Kidney epithelial cell (primary cell): ENCODE results near the gene CELSR2. TPM values are rescaled to one million over a fixed set of nuclear protein-coding genes. Genes with fewer than 3 reads are reported as not detected.

ENCODE experiments used
- DNase-seq: peaks from one replicate; pipeline ENCODE4 v3.0.0-alpha.2; 2010; ENCODE audit warnings: low read depth
- H3K27me3 ChIP-seq: 2 replicates; pipeline ENCODE4 v1.6.0; 2011; ENCODE audit warnings: low read length; ENCODE audit not compliant: control insufficient read depth, insufficient read depth
- H3K36me3 ChIP-seq: 2 replicates; pipeline ENCODE4 v1.5.1; 2011; ENCODE audit warnings: low read length; ENCODE audit not compliant: control insufficient read depth, insufficient read depth
- H3K4me3 ChIP-seq: 2 replicates; pipeline ENCODE4 v1.5.1; 2011; ENCODE audit warnings: low read depth, mild to moderate bottlenecking, control low read depth, low read length
- total RNA-seq: library from RNA; depleted of rRNA; stranded (reverse); fragments of >200 nt; gene quantifications from 2 replicates; pipeline ENCODE4 v1.2.3, GENCODE V29; 2015
- TF ChIP-seq, protein P1 (sequence below): IDR thresholded peaks from 2 replicates; pipeline ENCODE4 v1.5.1; 2011; ENCODE audit warnings: mild to moderate bottlenecking, moderate library complexity, low read length, control low read depth, inconsistent platforms; ENCODE audit not compliant: insufficient read depth, poor library complexity, severe bottlenecking

Gene CELSR2
- total RNA-seq, 1 donor from 2014 or later = 18.1 TPM

DNA sequence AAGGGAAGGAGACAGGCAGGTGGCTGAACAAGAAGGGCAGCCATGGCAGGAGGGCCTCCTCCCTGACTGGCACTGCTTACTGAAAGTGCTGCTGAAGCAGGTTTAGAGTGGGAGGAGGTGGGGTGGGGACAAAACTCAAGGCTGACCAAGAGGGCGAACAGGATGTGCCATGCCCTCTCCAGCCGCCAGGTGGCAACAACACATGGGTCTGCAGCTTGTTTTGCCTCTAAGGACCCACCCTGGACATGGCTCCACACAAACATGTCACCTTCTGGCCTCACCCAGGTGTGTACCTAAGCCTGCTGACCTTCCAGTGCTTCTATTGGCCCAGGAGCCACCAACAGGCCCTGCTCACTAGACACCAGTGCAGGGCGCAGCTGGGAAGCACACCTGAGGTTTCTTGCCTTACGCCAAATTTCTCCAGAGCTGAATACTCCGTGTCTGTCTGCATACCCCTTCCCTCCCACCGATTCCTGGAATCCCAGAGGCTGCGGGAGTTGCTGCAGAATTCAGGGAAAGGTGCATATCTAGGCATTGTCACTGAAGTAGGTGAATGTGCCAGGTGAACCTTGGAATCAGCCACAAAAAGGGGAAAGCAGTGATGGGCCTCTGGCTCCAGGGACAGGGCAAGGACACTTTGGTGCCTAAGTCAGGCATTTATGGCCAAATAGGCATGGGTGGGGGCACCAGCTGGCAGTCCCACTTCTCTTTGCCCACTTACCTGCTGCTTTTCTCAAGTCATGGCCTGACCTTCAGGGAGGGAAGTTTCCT is 28.3 kb downstream of the CELSR2 start:
- TF ChIP-seq, protein P1, sequence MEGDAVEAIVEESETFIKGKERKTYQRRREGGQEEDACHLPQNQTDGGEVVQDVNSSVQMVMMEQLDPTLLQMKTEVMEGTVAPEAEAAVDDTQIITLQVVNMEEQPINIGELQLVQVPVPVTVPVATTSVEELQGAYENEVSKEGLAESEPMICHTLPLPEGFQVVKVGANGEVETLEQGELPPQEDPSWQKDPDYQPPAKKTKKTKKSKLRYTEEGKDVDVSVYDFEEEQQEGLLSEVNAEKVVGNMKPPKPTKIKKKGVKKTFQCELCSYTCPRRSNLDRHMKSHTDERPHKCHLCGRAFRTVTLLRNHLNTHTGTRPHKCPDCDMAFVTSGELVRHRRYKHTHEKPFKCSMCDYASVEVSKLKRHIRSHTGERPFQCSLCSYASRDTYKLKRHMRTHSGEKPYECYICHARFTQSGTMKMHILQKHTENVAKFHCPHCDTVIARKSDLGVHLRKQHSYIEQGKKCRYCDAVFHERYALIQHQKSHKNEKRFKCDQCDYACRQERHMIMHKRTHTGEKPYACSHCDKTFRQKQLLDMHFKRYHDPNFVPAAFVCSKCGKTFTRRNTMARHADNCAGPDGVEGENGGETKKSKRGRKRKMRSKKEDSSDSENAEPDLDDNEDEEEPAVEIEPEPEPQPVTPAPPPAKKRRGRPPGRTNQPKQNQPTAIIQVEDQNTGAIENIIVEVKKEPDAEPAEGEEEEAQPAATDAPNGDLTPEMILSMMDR = peak; percentile 80
- DNase-seq = no peak

DNA sequence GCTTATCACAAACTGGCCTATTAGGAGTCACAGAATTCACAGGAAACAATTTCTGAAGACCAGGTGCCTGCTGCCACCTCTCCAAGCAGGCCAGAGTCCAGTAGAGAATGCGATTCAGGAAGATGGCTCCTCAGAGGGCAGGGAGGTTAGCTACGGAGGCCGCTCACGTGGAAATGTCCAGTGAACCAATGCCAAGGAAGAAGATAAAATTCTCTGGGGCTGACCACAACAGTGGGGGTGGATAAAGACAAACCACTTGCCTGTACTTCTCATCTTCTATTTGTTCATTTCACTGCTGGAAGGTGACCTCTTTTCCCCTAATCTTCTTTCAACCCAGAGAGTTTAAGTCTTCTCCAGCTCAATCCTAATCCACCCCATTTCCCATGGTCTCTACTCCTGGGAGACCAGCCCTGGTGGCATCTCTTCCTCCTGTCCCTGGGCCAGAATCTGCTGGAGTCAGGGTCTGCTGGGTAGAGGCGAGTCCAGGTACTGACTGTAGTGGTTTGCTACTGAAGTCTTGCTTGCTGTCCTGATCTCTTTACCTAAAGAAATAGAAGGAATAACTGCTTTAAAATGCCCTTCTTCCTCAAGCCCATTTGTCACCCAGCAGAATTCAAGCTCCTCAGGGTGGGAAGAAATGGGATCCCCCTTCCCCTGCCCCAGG is 30.4 kb downstream of the CELSR2 start:
- DNase-seq = no peak
- H3K27me3 ChIP-seq = no peaks in the 10 kb centered on the region
- TF ChIP-seq, protein P1 = no peak
- H3K4me3 ChIP-seq = no peak overlapping the region
- no peaks in the 10 kb centered on the region for H3K36me3 ChIP-seq

More for the DNA sequence above, 28.3 kb downstream of the CELSR2 start:
- Histone ChIP-seq H3K36me3 (no peaks in the 10 kb centered on the region), H3K27me3 (no peaks in the 10 kb centered on the region), H3K4me3 (no peak overlapping the region)

DNA sequence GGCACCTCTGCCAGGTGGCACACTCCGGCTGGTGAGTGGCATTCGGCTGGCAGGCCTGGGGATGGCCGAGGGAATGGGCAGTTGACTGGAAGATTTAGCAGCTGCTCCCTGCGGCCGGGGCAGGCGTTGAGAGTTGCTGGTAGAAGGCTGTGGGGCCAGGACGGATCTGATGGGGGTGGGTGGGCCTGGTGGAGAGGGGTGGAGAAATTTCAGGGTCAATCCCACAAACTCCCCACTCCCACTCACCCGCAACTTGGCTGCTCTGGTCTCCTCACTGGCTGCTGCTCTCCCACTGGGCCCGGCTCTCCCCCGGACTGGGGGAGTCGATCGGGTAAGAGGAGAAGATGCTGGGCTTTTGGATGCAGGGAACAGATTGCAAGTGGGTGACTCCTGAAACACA is 31.5 kb downstream of the CELSR2 start:
- DNase-seq = no peak

GRCh38 chr1:109281680-109282496 is 32.5 kb downstream of the CELSR2 start:
- no peaks in the 10 kb centered on the region for H3K27me3 ChIP-seq
- H3K36me3 ChIP-seq = no peaks in the 10 kb centered on the region
- TF ChIP-seq, protein P1 = no peak
- peak overlapping the region; percentile 92 for H3K4me3 ChIP-seq
- DNase-seq = no peak

More for the DNA sequence above, 31.5 kb downstream of the CELSR2 start:
- no peaks in the 10 kb centered on the region for H3K27me3 ChIP-seq
- H3K4me3 ChIP-seq = no peak overlapping the region
- TF ChIP-seq, protein P1 = no peak
- no peaks in the 10 kb centered on the region for H3K36me3 ChIP-seq

GRCh38 chr1:109282497-109282951 is 33.2 kb downstream of the CELSR2 start:
- H3K36me3 ChIP-seq = no peaks in the 10 kb centered on the region
- peak overlapping the region; percentile 92 for H3K4me3 ChIP-seq
- no peak for DNase-seq
- no peaks in the 10 kb centered on the region for H3K27me3 ChIP-seq
- TF ChIP-seq, protein P1 = no peak
